HepG2 (cell line): ENCODE results near the gene MAP7D3. TPM values are rescaled to one million over a fixed set of nuclear protein-coding genes. Genes with fewer than 3 reads are reported as not detected.

Source experiments
- ATAC-seq: fragments of 200-7000 bp; cut with Tn5 transposase; 3 replicates; pipeline ENCODE4 v1.9.1; 2020; ENCODE audit warnings: mild to moderate bottlenecking, moderate library complexity
- BruUV-seq: library from RNA; stranded (reverse); fragments of 400-500 nt; replicated peaks from 2 replicates; lab custom pipeline; 2021; lab: Mats Ljungman, UMichigan
- CTCF ChIA-PET: fragments of 300-600 bp; formaldehyde crosslinking; extraction: SDS; loops from one replicate; lab custom pipeline; 2021; ENCODE audit warnings: low total read pairs, inconsistent platforms, low intra/inter-chr PET ratio; lab: Yijun Ruan, JAX
- POLR2A ChIA-PET: fragments of 350-600 bp; sonication (Branson Sonifier 250); formaldehyde crosslinking; loops from one replicate; lab custom pipeline; 2020; ENCODE audit warnings: antibody characterized with exemption, inconsistent platforms; lab: Yijun Ruan, JAX
- DNase-seq: peaks from one replicate; pipeline ENCODE4 v3.0.0-alpha.2; 2015; ENCODE audit warnings: low spot score
- FAIRE-seq: peaks from 3 replicates; lab custom pipeline; 2011; peaks lifted over from hg19 to GRCh38; lab: Jason Lieb, UNC
- H2AFZ ChIP-seq: one replicate; pipeline ENCODE4 v1.6.1; 2011; ENCODE audit warnings: low read length, inconsistent platforms
- H3K27ac ChIP-seq: fragments of 300-600 bp; 3 replicates; pipeline ENCODE4 v1.8.0; 2011; ENCODE audit warnings: mixed run types, mild to moderate bottlenecking, mixed read lengths, low read length, inconsistent platforms; ENCODE audit not compliant: insufficient read depth; ENCODE audit errors: extremely low read length
- H3K27me3 ChIP-seq, 2 experiments: fragments of 200-600 bp in 1 of 2; 2 replicates in 1 of 2; 3 replicates in 1 of 2; pipeline versions ENCODE4 v1.6.0 to v1.8.0; 2011; ENCODE audit warnings: low read length in 2 of 2, mild to moderate bottlenecking in 2 of 2, moderate library complexity in 2 of 2, inconsistent platforms in 1 of 2; ENCODE audit not compliant: insufficient read depth in 2 of 2, control insufficient read depth in 1 of 2
- H3K36me3 ChIP-seq, 2 experiments: fragments of 200-600 bp in 1 of 2; replicated peaks in 1 of 2; 2 replicates in 1 of 2; 3 replicates in 1 of 2; pipeline versions ENCODE4 v1.5.1 to v1.8.0; 2011; ENCODE audit warnings: low read length in 2 of 2, inconsistent platforms in 1 of 2; ENCODE audit not compliant: insufficient read depth in 2 of 2, control insufficient read depth in 1 of 2
- H3K4me1 ChIP-seq: 2 replicates; pipeline ENCODE4 v1.5.1; 2012; ENCODE audit warnings: low read length, inconsistent platforms; ENCODE audit not compliant: insufficient read depth
- H3K4me2 ChIP-seq: 2 replicates; pipeline ENCODE4 v1.6.0; 2011; ENCODE audit warnings: low read depth, low read length, inconsistent platforms
- H3K4me3 ChIP-seq, 3 experiments: fragments of 200-600 bp in 1 of 3; sonication (generic), shearing (Covaris generic) in 1 of 3; replicated peaks in 1 of 3; 2 replicates each; pipeline ENCODE4 v1.5.1; 2011 to 2016; ENCODE audit warnings: low read length in 3 of 3, inconsistent platforms in 2 of 3, low read depth in 2 of 3, mild to moderate bottlenecking in 2 of 3, control low read depth in 1 of 3, mixed read lengths in 1 of 3; ENCODE audit not compliant: insufficient read depth in 1 of 3
- H3K79me2 ChIP-seq: one replicate; pipeline ENCODE4 v1.6.1; 2011; ENCODE audit warnings: low read length, inconsistent platforms; ENCODE audit not compliant: insufficient read depth
- H3K9ac ChIP-seq: 2 replicates; pipeline ENCODE4 v1.6.0; 2011; ENCODE audit warnings: mild to moderate bottlenecking, low read depth, low read length, inconsistent platforms; ENCODE audit not compliant: insufficient read depth
- H3K9me3 ChIP-seq: 2 replicates; pipeline ENCODE4 v1.5.1; 2012; ENCODE audit warnings: mild to moderate bottlenecking, low read length
- H4K20me1 ChIP-seq: 2 replicates; pipeline ENCODE4 v1.6.0; 2011; ENCODE audit warnings: inconsistent platforms, mild to moderate bottlenecking, low read length, moderate library complexity; ENCODE audit not compliant: insufficient read depth
- CHD2 ChIP-seq: IDR thresholded peaks from 2 replicates; pipeline ENCODE4 v1.6.1; 2011; ENCODE audit warnings: low read depth, low read length, improper control_type of control experiment
- CREB1 ChIP-seq, 2 experiments: fragments of 450-650 bp in 1 of 2; IDR thresholded peaks; 2 replicates each; pipeline ENCODE4 v1.6.1; 2016 to 2017; ENCODE audit warnings: control low read depth in 1 of 2, mild to moderate bottlenecking in 1 of 2, missing compliant biosample characterization in 1 of 2, missing genetic modification characterization in 1 of 2
- FOXK2 ChIP-seq: fragments of 450-650 bp; IDR thresholded peaks from 2 replicates; pipeline ENCODE4 v1.6.1; 2016
- GFI1 ChIP-seq: sonication (generic); formaldehyde crosslinking; IDR thresholded peaks from 2 replicates; pipeline ENCODE4 v1.5.0; 2020; ENCODE audit warnings: missing genetic modification reagents, mild to moderate bottlenecking, borderline replicate concordance
- HDAC1 ChIP-seq: sonication (generic); formaldehyde crosslinking; IDR thresholded peaks from 2 replicates; pipeline ENCODE4 v1.5.1; 2020; ENCODE audit warnings: mild to moderate bottlenecking, missing genetic modification reagents
- HDAC2 ChIP-seq: sonication (generic); formaldehyde crosslinking; IDR thresholded peaks from 2 replicates; pipeline ENCODE4 v1.4.0; 2020; ENCODE audit warnings: missing genetic modification reagents
- HOXA3 ChIP-seq: sonication (generic); formaldehyde crosslinking; IDR thresholded peaks from 2 replicates; pipeline ENCODE4 v1.5.0; 2020; ENCODE audit warnings: missing genetic modification reagents
- PAWR ChIP-seq: sonication (generic); formaldehyde crosslinking; IDR thresholded peaks from 2 replicates; pipeline ENCODE4 v1.4.0; 2020; ENCODE audit warnings: missing genetic modification reagents, mild to moderate bottlenecking, borderline replicate concordance
- POGZ ChIP-seq: sonication (generic); formaldehyde crosslinking; IDR thresholded peaks from 2 replicates; pipeline ENCODE4 v1.4.0; 2020; ENCODE audit warnings: mild to moderate bottlenecking, missing genetic modification reagents
- SP5 ChIP-seq: IDR thresholded peaks from 2 replicates; pipeline ENCODE4 v1.6.1; 2016; ENCODE audit warnings: low read depth, borderline replicate concordance
- ZNF121 ChIP-seq: sonication (generic); formaldehyde crosslinking; IDR thresholded peaks from 2 replicates; pipeline ENCODE4 v1.5.0; 2020; ENCODE audit warnings: mild to moderate bottlenecking, missing genetic modification reagents
- ZNF264 ChIP-seq: sonication (generic); formaldehyde crosslinking; IDR thresholded peaks from 2 replicates; pipeline ENCODE4 v1.4.0; 2020; ENCODE audit warnings: missing genetic modification reagents
- ZNF652 ChIP-seq: IDR thresholded peaks from 2 replicates; pipeline ENCODE4 v1.6.1; 2016; ENCODE audit warnings: low read depth, borderline replicate concordance
- ZNF672 ChIP-seq: sonication (generic); formaldehyde crosslinking; IDR thresholded peaks from 2 replicates; pipeline ENCODE4 v1.8.1; 2022; ENCODE audit warnings: missing genetic modification reagents
- ZNF749 ChIP-seq: sonication (generic); formaldehyde crosslinking; IDR thresholded peaks from 2 replicates; pipeline ENCODE4 v1.8.0; 2022; ENCODE audit warnings: mild to moderate bottlenecking, missing genetic modification reagents, moderate library complexity, borderline replicate concordance
- in situ Hi-C: cut with HindIII; loops from 2 replicates; pipeline ENCODE4 v1.10.0; 2017; ENCODE audit warnings: low pct_unique_long_range_greater_than_20kb; ENCODE audit not compliant: extremely low pct_ligation_motif_present
- intact Hi-C: fragments of 100-400 bp; cut with micrococcal nuclease; formaldehyde crosslinking; loops from one replicate; pipeline ENCODE4 v1.10.0; 2022; ENCODE audit not compliant: unreplicated experiment
- polyA plus RNA-seq, 8 experiments: library from polyadenylated mRNA; depleted of rRNA in 3 of 8; stranded (reverse) in 7 of 8; unstranded in 1 of 8; fragments of >200 nt; fragmentation: Illumina TruSeq in 4 of 8; extraction: Trizol in 4 of 8; gene quantifications; 2 replicates each; pipeline versions ENCODE4 v1.2.1 to v1.2.3, GENCODE V29; 2011 to 2016; ENCODE audit warnings: low read depth in 4 of 8, missing spikeins in 1 of 8, mixed read lengths in 1 of 8; ENCODE audit not compliant: insufficient read depth in 1 of 8
- total RNA-seq, 5 experiments: library from RNA; depleted of rRNA; stranded (reverse); fragments of >200 nt; fragmentation: Illumina TruSeq; extraction: Trizol; gene quantifications; 2 replicates each; pipeline ENCODE4 v1.2.3, GENCODE V29; 2016; ENCODE audit warnings: low read depth in 1 of 5
- TF ChIP-seq, protein P1 (sequence below): sonication (generic); formaldehyde crosslinking; IDR thresholded peaks from 2 replicates; pipeline ENCODE4 v1.5.0; 2020; ENCODE audit warnings: mild to moderate bottlenecking, missing genetic modification reagents, borderline replicate concordance
- TF ChIP-seq, protein P2 (sequence below): sonication (generic); formaldehyde crosslinking; IDR thresholded peaks from 2 replicates; pipeline ENCODE4 v1.8.1; 2023; ENCODE audit warnings: mild to moderate bottlenecking, missing genetic modification reagents

Gene MAP7D3
- total and polyA plus RNA-seq, 2 of the 13 experiments (the other 11 are each of a cell fraction or from before 2014, with no cell fraction given), result not detected

DNA sequence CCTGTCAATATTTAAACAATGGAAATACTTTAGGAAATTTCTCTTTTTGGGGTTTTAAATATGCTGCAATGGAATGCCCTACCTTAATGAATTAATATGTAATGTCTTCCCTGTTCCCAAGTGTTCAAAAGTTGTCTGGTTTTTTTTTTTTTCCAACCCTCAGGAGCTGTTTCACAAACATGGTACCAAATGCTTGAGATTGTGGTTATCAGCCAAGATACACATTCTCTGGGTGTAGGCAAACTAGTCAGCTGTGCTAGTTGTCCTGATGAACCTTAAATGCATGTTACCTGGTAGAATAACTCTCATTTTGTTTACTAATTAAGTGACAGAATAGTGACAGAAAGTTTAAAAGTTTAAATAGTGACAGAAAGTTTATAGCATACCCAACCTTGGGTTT is 53.2 kb downstream of the MAP7D3 start:
- ChIA-PET CTCF (no interaction called here), POLR2A (no interaction called here)
- intact Hi-C loops (no loop called here), in situ Hi-C loops (no loop called here)
- Histone ChIP-seq H3K9ac (no peak overlapping the region), H3K79me2 (no peaks in the 10 kb centered on the region), H3K9me3 (no peaks in the 10 kb centered on the region), H3K4me1 (no peaks in the 10 kb centered on the region), H3K36me3 (no peaks in the 10 kb centered on the region), H4K20me1 (no peaks in the 10 kb centered on the region), H3K4me3 (no peak overlapping the region), H2AFZ (no peak overlapping the region), H3K4me2 (no peak overlapping the region), H3K27ac (no peak overlapping the region), H3K27me3 (no peaks in the 10 kb centered on the region)
- DNase-seq (no peak), ATAC-seq (no peak), FAIRE-seq (no peak)
- no TSS peak for BruUV-seq
- TF ChIP-seq HDAC1 (CRISPR knock-in tag) (no peak), HOXA3 (CRISPR knock-in tag) (no peak), ZNF264 (CRISPR knock-in tag) (no peak), ZNF652 (CRISPR knock-in tag) (no peak), CREB1 (IDR thresholded peaks at IDR 0.05) (no peak), CREB1 (CRISPR knock-in tag; IDR thresholded peaks at IDR 0.05) (no peak), ZNF672 (CRISPR knock-in tag) (no peak), ZNF121 (CRISPR knock-in tag) (no peak), POGZ (CRISPR knock-in tag) (no peak), HDAC2 (CRISPR knock-in tag) (no peak), SP5 (CRISPR knock-in tag) (no peak), CHD2 (no peak), ZNF749 (CRISPR knock-in tag) (no peak), GFI1 (CRISPR knock-in tag) (no peak), PAWR (CRISPR knock-in tag) (no peak), FOXK2 (no peak)
- TF ChIP-seq, protein P1, sequence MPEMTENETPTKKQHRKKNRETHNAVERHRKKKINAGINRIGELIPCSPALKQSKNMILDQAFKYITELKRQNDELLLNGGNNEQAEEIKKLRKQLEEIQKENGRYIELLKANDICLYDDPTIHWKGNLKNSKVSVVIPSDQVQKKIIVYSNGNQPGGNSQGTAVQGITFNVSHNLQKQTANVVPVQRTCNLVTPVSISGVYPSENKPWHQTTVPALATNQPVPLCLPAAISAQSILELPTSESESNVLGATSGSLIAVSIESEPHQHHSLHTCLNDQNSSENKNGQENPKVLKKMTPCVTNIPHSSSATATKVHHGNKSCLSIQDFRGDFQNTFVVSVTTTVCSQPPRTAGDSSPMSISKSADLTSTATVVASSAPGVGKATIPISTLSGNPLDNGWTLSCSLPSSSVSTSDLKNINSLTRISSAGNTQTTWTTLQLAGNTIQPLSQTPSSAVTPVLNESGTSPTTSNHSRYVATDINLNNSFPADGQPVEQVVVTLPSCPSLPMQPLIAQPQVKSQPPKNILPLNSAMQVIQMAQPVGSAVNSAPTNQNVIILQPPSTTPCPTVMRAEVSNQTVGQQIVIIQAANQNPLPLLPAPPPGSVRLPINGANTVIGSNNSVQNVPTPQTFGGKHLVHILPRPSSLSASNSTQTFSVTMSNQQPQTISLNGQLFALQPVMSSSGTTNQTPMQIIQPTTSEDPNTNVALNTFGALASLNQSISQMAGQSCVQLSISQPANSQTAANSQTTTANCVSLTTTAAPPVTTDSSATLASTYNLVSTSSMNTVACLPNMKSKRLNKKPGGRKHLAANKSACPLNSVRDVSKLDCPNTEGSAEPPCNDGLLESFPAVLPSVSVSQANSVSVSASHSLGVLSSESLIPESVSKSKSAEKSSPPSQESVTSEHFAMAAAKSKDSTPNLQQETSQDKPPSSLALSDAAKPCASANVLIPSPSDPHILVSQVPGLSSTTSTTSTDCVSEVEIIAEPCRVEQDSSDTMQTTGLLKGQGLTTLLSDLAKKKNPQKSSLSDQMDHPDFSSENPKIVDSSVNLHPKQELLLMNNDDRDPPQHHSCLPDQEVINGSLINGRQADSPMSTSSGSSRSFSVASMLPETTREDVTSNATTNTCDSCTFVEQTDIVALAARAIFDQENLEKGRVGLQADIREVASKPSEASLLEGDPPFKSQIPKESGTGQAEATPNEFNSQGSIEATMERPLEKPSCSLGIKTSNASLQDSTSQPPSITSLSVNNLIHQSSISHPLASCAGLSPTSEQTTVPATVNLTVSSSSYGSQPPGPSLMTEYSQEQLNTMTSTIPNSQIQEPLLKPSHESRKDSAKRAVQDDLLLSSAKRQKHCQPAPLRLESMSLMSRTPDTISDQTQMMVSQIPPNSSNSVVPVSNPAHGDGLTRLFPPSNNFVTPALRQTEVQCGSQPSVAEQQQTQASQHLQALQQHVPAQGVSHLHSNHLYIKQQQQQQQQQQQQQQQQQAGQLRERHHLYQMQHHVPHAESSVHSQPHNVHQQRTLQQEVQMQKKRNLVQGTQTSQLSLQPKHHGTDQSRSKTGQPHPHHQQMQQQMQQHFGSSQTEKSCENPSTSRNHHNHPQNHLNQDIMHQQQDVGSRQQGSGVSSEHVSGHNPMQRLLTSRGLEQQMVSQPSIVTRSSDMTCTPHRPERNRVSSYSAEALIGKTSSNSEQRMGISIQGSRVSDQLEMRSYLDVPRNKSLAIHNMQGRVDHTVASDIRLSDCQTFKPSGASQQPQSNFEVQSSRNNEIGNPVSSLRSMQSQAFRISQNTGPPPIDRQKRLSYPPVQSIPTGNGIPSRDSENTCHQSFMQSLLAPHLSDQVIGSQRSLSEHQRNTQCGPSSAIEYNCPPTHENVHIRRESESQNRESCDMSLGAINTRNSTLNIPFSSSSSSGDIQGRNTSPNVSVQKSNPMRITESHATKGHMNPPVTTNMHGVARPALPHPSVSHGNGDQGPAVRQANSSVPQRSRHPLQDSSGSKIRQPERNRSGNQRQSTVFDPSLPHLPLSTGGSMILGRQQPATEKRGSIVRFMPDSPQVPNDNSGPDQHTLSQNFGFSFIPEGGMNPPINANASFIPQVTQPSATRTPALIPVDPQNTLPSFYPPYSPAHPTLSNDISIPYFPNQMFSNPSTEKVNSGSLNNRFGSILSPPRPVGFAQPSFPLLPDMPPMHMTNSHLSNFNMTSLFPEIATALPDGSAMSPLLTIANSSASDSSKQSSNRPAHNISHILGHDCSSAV, result no peak
- TF ChIP-seq, protein P2, sequence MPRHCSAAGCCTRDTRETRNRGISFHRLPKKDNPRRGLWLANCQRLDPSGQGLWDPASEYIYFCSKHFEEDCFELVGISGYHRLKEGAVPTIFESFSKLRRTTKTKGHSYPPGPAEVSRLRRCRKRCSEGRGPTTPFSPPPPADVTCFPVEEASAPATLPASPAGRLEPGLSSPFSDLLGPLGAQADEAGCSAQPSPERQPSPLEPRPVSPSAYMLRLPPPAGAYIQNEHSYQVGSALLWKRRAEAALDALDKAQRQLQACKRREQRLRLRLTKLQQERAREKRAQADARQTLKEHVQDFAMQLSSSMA, result no peak
